Ishikawa (cell line): ENCODE results near the gene CCDC174.

Source experiments
- CEBPB ChIP-seq: IDR thresholded peaks from 2 replicates; pipeline ENCODE4 v1.6.1; 2012
- CREB1 ChIP-seq: IDR thresholded peaks from 2 replicates; pipeline ENCODE4 v1.6.1; 2012; ENCODE audit warnings: low read depth
- EGR1 ChIP-seq: IDR thresholded peaks from 2 replicates; pipeline ENCODE4 v1.6.1; 2012
- EP300 ChIP-seq: IDR thresholded peaks from 2 replicates; pipeline ENCODE4 v1.6.1; 2012; ENCODE audit warnings: borderline replicate concordance
- FOXM1 ChIP-seq: IDR thresholded peaks from 2 replicates; pipeline ENCODE4 v1.6.1; 2012; ENCODE audit warnings: low read depth, borderline replicate concordance
- MAX ChIP-seq: IDR thresholded peaks from 2 replicates; pipeline ENCODE4 v1.6.1; 2012
- NFIC ChIP-seq: IDR thresholded peaks from 2 replicates; pipeline ENCODE4 v1.6.1; 2012
- RAD21 ChIP-seq: IDR thresholded peaks from 2 replicates; pipeline ENCODE4 v1.6.1; 2012; ENCODE audit warnings: low read depth
- REST ChIP-seq: IDR thresholded peaks from 2 replicates; pipeline ENCODE4 v1.6.1; 2012; ENCODE audit warnings: low read depth, mild to moderate bottlenecking
- TAF1 ChIP-seq: IDR thresholded peaks from 2 replicates; pipeline ENCODE4 v1.6.1; 2012; ENCODE audit warnings: low read depth, mild to moderate bottlenecking
- TCF12 ChIP-seq: IDR thresholded peaks from 2 replicates; pipeline ENCODE4 v1.6.1; 2012; ENCODE audit warnings: low read depth
- TEAD4 ChIP-seq: IDR thresholded peaks from 2 replicates; pipeline ENCODE4 v1.6.1; 2012
- USF1 ChIP-seq: IDR thresholded peaks from 2 replicates; pipeline ENCODE4 v1.6.1; 2012
- YY1 ChIP-seq: IDR thresholded peaks from 2 replicates; pipeline ENCODE4 v1.6.1; 2012; ENCODE audit warnings: low read depth
- ZBTB7A ChIP-seq: IDR thresholded peaks from 2 replicates; pipeline ENCODE4 v1.6.1; 2012; ENCODE audit warnings: low read depth

CCDC174 gene

GRCh38 chr3:14621093-14621492 lies 30.5 kb upstream of the CCDC174 start:
- no peak for TF ChIP-seq USF1
- TF ChIP-seq REST = no peak
- TF ChIP-seq NFIC = no peak
- no peak for TF ChIP-seq EP300
- TF ChIP-seq EGR1 = no peak
- no peak for TF ChIP-seq FOXM1
- no peak for TF ChIP-seq RAD21
- no peak for TF ChIP-seq TCF12
- no peak for TF ChIP-seq CEBPB
- no peak for TF ChIP-seq ZBTB7A
- no peak for TF ChIP-seq TAF1
- no peak for TF ChIP-seq MAX
- TF ChIP-seq CREB1 = no peak
- TF ChIP-seq TEAD4 = no peak
- TF ChIP-seq YY1 = no peak

GRCh38 chr3:14622368-14622767 lies 29.2 kb upstream of the CCDC174 start:
- TF ChIP-seq EGR1 (no peak), TCF12 (no peak), USF1 (no peak), CEBPB (no peak), EP300 (no peak), TAF1 (no peak), RAD21 (no peak), CREB1 (no peak), FOXM1 (no peak), NFIC (no peak), TEAD4 (no peak), REST (no peak), YY1 (no peak), MAX (no peak), ZBTB7A (no peak)

GRCh38 chr3:14623569-14624051 lies 28.0 kb upstream of the CCDC174 start:
- no peak for TF ChIP-seq USF1
- no peak for TF ChIP-seq CEBPB
- no peak for TF ChIP-seq NFIC
- TF ChIP-seq TCF12 = no peak
- no peak for TF ChIP-seq YY1

GRCh38 chr3:14624498-14624897 lies 27.1 kb upstream of the CCDC174 start:
- TF ChIP-seq EGR1 (no peak), TAF1 (no peak), EP300 (no peak), NFIC (no peak), FOXM1 (no peak), REST (no peak), RAD21 (no peak), MAX (no peak), CREB1 (no peak), YY1 (no peak), TCF12 (no peak)
